ENCODE results near the gene LDB2. TPM values are rescaled to one million over a fixed set of nuclear protein-coding genes. Genes with fewer than 3 reads are reported as not detected.
"Not testable (repeated sequence)": the region's sequence is repeated elsewhere in the genome, so short reads cannot be mapped to it uniquely, and the experiment has no call there.

The LDB2 gene
- total RNA-seq, 2 donors from 2014 or later: 31.0 to 34.1 TPM

DNA sequence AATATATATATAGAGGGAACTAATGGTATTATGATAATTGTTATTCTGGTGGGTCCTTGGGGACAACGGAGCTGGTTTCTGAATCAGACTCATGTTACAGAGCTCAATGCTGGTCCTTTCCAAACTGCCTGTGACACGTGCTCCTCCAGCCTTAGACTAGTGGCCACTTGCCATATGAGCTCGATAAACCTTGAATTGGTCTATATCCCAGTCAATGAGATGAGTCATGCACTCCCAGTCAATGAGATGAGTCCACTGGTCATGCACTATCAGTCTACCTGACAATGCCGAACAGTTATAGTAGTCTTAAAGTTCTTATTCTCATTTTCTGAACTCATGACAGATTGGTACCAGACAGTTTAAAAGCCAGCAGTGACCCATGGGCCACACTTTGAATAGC, 325.2 kb downstream of the LDB2 start:
- DNase-seq (ENCODE audit: low spot score) (no peak), ATAC-seq (ENCODE audit: insufficient number of reproducible peaks, low FRiP score, low read depth) (no peak)
- Histone ChIP-seq H3K4me1 (ENCODE audit: control insufficient read depth in 1 of 2, low read depth in 2 of 2) (peaks cover 4 to 10% of the 10 kb centered on the region in 2 donors), H3K4me3 (no peak overlapping the region), H3K9me3 (no peaks in the 10 kb centered on the region), H3K36me3 (no peaks in the 10 kb centered on the region), H3K27ac (no peak overlapping the region), H3K27me3 (replicated peaks; ENCODE audit: insufficient read depth) (no peaks in the 10 kb centered on the region)
- TF ChIP-seq, protein P1, sequence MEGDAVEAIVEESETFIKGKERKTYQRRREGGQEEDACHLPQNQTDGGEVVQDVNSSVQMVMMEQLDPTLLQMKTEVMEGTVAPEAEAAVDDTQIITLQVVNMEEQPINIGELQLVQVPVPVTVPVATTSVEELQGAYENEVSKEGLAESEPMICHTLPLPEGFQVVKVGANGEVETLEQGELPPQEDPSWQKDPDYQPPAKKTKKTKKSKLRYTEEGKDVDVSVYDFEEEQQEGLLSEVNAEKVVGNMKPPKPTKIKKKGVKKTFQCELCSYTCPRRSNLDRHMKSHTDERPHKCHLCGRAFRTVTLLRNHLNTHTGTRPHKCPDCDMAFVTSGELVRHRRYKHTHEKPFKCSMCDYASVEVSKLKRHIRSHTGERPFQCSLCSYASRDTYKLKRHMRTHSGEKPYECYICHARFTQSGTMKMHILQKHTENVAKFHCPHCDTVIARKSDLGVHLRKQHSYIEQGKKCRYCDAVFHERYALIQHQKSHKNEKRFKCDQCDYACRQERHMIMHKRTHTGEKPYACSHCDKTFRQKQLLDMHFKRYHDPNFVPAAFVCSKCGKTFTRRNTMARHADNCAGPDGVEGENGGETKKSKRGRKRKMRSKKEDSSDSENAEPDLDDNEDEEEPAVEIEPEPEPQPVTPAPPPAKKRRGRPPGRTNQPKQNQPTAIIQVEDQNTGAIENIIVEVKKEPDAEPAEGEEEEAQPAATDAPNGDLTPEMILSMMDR (IDR thresholded peaks at IDR 0.05): no peak

DNA sequence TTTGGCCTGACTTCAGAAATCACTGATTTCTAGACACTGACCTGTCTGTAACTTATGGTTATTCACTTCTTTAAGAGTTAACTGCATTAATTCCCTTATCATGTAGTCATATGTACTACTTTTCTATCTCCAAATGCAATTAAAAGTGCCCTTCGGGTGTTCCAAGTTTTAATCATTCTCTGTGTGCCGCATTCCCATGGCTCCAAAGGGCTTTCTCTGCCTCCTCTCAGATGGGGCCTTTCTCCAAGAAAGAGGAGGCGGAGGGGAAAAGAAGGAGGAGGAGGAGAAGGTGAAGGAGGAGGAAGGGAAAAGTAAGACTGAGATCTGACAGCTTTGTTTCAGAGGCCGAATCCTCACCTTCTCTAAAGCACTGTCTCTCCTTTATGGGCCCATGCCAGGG, 325.8 kb downstream of the LDB2 start:
- no peaks in the 10 kb centered on the region for H3K36me3 ChIP-seq
- H3K27ac ChIP-seq: no peak overlapping the region
- H3K4me3 ChIP-seq: no peak overlapping the region
- TF ChIP-seq, protein P1 (IDR thresholded peaks at IDR 0.05): no peak
- H3K27me3 ChIP-seq (replicated peaks; ENCODE audit: insufficient read depth): no peaks in the 10 kb centered on the region
- H3K4me1 ChIP-seq (ENCODE audit: control insufficient read depth in 1 of 2, low read depth in 2 of 2): peaks cover 4 to 10% of the 10 kb centered on the region in 2 donors
- no peak for DNase-seq (ENCODE audit: low spot score)
- no peaks in the 10 kb centered on the region for H3K9me3 ChIP-seq
- ATAC-seq (ENCODE audit: insufficient number of reproducible peaks, low FRiP score, low read depth): no peak

- Histone ChIP-seq H3K27me3 (replicated peaks; ENCODE audit: insufficient read depth) (no peaks in the 10 kb centered on the region), H3K27ac (no peak overlapping the region), H3K4me3 (no peak overlapping the region), H3K36me3 (no peaks in the 10 kb centered on the region), H3K9me3 (no peaks in the 10 kb centered on the region), H3K4me1 (ENCODE audit: control insufficient read depth in 1 of 2, low read depth in 2 of 2) (peaks cover 4 to 10% of the 10 kb centered on the region in 2 donors)
- no peak for DNase-seq (ENCODE audit: low spot score)
- ATAC-seq (ENCODE audit: insufficient number of reproducible peaks, low FRiP score, low read depth): no peak
- TF ChIP-seq, protein P1 (IDR thresholded peaks at IDR 0.05): no peak
These were observed 326.3 kb downstream of the LDB2 start for GRCh38 chr4:16572161-16572560.

GRCh38 chr4:16569790-16570189, 328.7 kb downstream of the LDB2 start:
- H3K27ac ChIP-seq: no peak overlapping the region
- H3K4me3 ChIP-seq: no peak overlapping the region
- ATAC-seq (ENCODE audit: insufficient number of reproducible peaks, low FRiP score, low read depth) (no peak), DNase-seq (ENCODE audit: low spot score) (no peak)
- H3K27me3 ChIP-seq (replicated peaks; ENCODE audit: insufficient read depth): no peaks in the 10 kb centered on the region
- TF ChIP-seq, protein P1 (IDR thresholded peaks at IDR 0.05): no peak
- no peaks in the 10 kb centered on the region for H3K9me3 ChIP-seq
- no peaks in the 10 kb centered on the region for H3K36me3 ChIP-seq
- peaks cover 4 to 10% of the 10 kb centered on the region in 2 donors for H3K4me1 ChIP-seq (ENCODE audit: control insufficient read depth in 1 of 2, low read depth in 2 of 2)

DNA sequence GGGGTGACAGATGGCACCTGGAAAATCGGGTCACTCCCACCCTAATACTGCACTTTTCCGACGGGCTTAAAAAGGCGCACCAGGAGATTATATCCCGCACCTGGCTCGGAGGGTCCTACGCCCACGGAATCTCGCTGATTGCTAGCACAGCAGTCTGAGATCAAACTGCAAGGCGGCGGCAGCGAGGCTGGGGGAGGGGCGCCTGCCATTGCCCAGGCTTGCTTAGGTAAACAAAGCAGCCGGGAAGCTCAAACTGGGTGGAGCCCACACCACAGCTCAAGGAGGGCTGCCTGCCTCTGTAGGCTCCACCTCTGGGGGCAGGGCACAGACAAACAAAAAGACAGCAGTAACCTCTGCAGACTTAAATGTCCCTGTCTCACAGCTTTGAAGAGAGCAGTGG, 341.1 kb downstream of the LDB2 start:
- H3K9me3 ChIP-seq; ATAC-seq (ENCODE audit: insufficient number of reproducible peaks, low FRiP score, low read depth); H3K27ac ChIP-seq: not testable (repeated sequence)

GRCh38 chr4:16555156-16555555, 343.3 kb downstream of the LDB2 start:
- no peak for ATAC-seq (ENCODE audit: insufficient number of reproducible peaks, low FRiP score, low read depth)
- TF ChIP-seq, protein P1 (IDR thresholded peaks at IDR 0.05): no peak

More for the DNA sequence above, 341.1 kb downstream of the LDB2 start:
- H3K27me3 ChIP-seq (replicated peaks; ENCODE audit: insufficient read depth); DNase-seq (ENCODE audit: low spot score); H3K36me3 ChIP-seq; H3K4me1 ChIP-seq (ENCODE audit: control insufficient read depth in 1 of 2, low read depth in 2 of 2); H3K4me3 ChIP-seq: not testable (repeated sequence)

More at GRCh38 chr4:16555156-16555555, 343.3 kb downstream of the LDB2 start:
- no peaks in the 10 kb centered on the region for H3K27me3 ChIP-seq (replicated peaks; ENCODE audit: insufficient read depth)
- H3K36me3 ChIP-seq: no peaks in the 10 kb centered on the region
- no peak for DNase-seq (ENCODE audit: low spot score)
- H3K27ac ChIP-seq: no peak overlapping the region
- H3K4me3 ChIP-seq: no peak overlapping the region
- H3K4me1 ChIP-seq (ENCODE audit: control insufficient read depth in 1 of 2, low read depth in 2 of 2): no peaks in the 10 kb centered on the region
- peaks cover 3% of the 10 kb centered on the region for H3K9me3 ChIP-seq
